Esophagus squamous epithelium (tissue), 5 donors: ENCODE measurements around the gene ALPL. TPM values are rescaled to one million over a fixed set of nuclear protein-coding genes. Genes with fewer than 3 reads are reported as not detected.

Source experiments
- DNase-seq: peaks from one replicate; lab custom pipeline; 2025; lab: John Stamatoyannopoulos, UW
- H3K27ac ChIP-seq, 4 donors: fragments of 200-600 bp; sonication (generic); one replicate each; pipeline ENCODE4 v1.5.1; 2016 to 2019; ENCODE audit warnings: mild to moderate bottlenecking in 1 of 4
- H3K27me3 ChIP-seq, 4 donors: fragments of 200-600 bp; sonication (generic); 1 replicate in 3 of 4; 2 replicates in 1 of 4; pipeline versions ENCODE4 v1.5.1 to v1.6.0; 2017 to 2021; ENCODE audit warnings: antibody characterized with exemption in 1 of 4
- H3K36me3 ChIP-seq, 3 donors: fragments of 200-600 bp; sonication (generic); one replicate each; pipeline ENCODE4 v1.5.1; 2016 to 2019
- H3K4me1 ChIP-seq, 3 donors: fragments of 200-600 bp; sonication (generic); one replicate each; pipeline ENCODE4 v1.5.1; 2017 to 2019
- H3K4me3 ChIP-seq, 4 donors: fragments of 200-600 bp; sonication (generic); 1 replicate in 3 of 4; 2 replicates in 1 of 4; pipeline ENCODE4 v1.5.1; 2016 to 2019; ENCODE audit warnings: mild to moderate bottlenecking in 2 of 4, moderate library complexity in 1 of 4
- H3K9me3 ChIP-seq, 3 donors: fragments of 200-600 bp; sonication (generic); one replicate each; pipeline ENCODE4 v1.5.1; 2016 to 2019
- POLR2A ChIP-seq, 4 donors: fragments of 450-650 bp; IDR thresholded peaks; one replicate each; pipeline ENCODE4 v1.6.1; 2017; ENCODE audit warnings: antibody characterized with exemption in 4 of 4, mild to moderate bottlenecking in 4 of 4, moderate library complexity in 3 of 4
- WGBS, 2 donors: methylation state at CpG; one replicate each; pipeline ENCODE4 v1.1.5; 2018; 5-methylcytosine and 5-hydroxymethylcytosine counted together
- intact Hi-C: fragments of 100-400 bp; cut with DNase I; formaldehyde crosslinking; loops from one replicate; pipeline ENCODE4 v1.15.0; 2022
- total RNA-seq, 4 donors: library from RNA; depleted of rRNA; stranded (reverse); fragments of >200 nt; gene quantifications; one replicate each; pipeline ENCODE4 v1.1.0, GENCODE V29; 2016
- TF ChIP-seq, protein P1 (sequence below), 6 experiments: fragments of 450-650 bp in 4 of 6; fragments of 200-600 bp in 2 of 6; sonication (generic) in 2 of 6; IDR thresholded peaks; one replicate each; pipeline ENCODE4 v1.5.1; 2016 to 2019; ENCODE audit warnings: antibody characterized with exemption in 6 of 6, mild to moderate bottlenecking in 4 of 6, moderate library complexity in 4 of 6
- donor health status: DM: yes; HTN: yes; CAD: no.

The ALPL gene
- total RNA-seq, 4 donors from 2014 or later: 3.2 to 6.4 (median 4.7) TPM

DNA sequence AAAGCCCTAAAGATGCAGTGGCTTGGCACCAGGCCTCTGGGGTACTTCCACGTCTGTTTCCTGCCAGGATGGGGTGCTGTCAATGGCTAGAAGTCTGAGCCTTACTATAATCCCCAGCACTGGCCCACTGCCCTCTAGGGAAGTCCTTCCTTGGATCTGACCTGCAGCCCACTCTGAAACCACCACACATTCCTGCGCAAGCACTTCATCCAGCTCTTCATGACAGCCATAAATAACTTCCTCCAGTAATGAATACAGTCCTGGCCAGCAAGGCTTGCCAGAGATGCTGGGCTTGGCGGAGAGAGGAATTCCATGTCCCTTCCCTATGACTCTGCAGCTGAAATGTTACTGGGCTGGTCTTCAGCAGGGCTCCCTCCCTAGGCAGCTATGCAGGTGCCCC, 32.6 kb downstream of the ALPL start:
- Histone ChIP-seq H3K27ac (no peak overlapping the region), H3K36me3 (no peaks in the 10 kb centered on the region), H3K27me3 (peaks cover 0 to 38% (median 0%) of the 10 kb centered on the region in 4 donors), H3K9me3 (no peaks in the 10 kb centered on the region), H3K4me1 (peaks cover 0 to 23% (median 0%) of the 10 kb centered on the region in 3 donors), H3K4me3 (no peak overlapping the region)
- no peak for TF ChIP-seq POLR2A (IDR thresholded peaks at IDR 0.05)
- TF ChIP-seq, protein P1, sequence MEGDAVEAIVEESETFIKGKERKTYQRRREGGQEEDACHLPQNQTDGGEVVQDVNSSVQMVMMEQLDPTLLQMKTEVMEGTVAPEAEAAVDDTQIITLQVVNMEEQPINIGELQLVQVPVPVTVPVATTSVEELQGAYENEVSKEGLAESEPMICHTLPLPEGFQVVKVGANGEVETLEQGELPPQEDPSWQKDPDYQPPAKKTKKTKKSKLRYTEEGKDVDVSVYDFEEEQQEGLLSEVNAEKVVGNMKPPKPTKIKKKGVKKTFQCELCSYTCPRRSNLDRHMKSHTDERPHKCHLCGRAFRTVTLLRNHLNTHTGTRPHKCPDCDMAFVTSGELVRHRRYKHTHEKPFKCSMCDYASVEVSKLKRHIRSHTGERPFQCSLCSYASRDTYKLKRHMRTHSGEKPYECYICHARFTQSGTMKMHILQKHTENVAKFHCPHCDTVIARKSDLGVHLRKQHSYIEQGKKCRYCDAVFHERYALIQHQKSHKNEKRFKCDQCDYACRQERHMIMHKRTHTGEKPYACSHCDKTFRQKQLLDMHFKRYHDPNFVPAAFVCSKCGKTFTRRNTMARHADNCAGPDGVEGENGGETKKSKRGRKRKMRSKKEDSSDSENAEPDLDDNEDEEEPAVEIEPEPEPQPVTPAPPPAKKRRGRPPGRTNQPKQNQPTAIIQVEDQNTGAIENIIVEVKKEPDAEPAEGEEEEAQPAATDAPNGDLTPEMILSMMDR (IDR thresholded peaks at IDR 0.05): no peak
- 46 to 60% methylated on average over 2 to 3 of the region's 3 CpGs for WGBS, 2 donors
- no peak for DNase-seq
- intact Hi-C loops: no loop called here

DNA sequence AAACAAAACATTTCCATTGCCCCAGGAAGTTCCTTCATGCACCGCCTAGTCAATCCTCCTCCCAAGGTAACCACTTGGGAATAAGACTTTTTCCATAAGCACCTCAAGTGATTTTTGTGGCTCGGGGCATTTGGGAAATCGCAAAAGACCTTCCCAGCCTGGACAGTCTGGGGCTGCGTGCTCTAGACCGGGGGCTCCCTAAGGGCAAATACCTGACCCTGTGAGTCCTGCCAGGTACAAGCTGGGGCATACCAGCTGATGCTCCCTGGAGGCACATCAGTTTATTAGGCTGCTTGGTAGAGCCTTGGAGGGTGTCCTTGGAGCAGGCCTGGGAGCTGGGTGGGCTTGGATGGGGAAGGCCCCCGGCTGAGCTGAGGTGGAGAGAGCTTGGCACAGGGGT, 34.4 kb downstream of the ALPL start:
- Histone ChIP-seq H3K27ac (no peak overlapping the region), H3K4me1 (peaks cover 0 to 9% (median 0%) of the 10 kb centered on the region in 3 donors), H3K36me3 (no peaks in the 10 kb centered on the region), H3K4me3 (no peak overlapping the region), H3K9me3 (no peaks in the 10 kb centered on the region), H3K27me3 (peaks cover 0 to 33% (median 0%) of the 10 kb centered on the region in 4 donors)
- intact Hi-C loops: no loop called here
- TF ChIP-seq POLR2A (IDR thresholded peaks at IDR 0.05): no peak
- TF ChIP-seq, protein P1 (IDR thresholded peaks at IDR 0.05): no peak
- no peak for DNase-seq
- 29 to 61% methylated on average over 6 of the region's 6 CpGs for WGBS, 2 donors

DNA sequence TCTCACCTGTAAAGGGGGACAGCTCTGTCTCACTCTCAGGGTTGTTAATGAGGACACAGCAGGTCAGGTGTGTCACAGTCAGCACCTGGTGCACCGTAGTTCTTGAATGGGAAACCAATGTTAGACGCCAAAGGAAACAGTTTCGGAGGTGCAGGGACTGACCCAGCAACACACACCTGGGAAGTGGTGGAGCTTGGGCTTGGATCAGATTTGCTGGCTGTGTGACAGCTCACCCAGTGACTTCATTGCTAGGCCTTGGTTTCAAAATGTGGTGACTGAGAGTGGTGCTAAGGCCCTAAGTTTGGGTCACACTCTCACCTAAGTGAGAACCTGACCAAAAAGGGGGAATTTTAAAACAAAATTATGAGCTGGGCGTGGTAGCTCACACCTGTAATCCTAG, 34.9 kb downstream of the ALPL start:
- intact Hi-C loops: no loop called here
- H3K36me3 ChIP-seq: no peaks in the 10 kb centered on the region
- DNase-seq: no peak
- H3K4me1 ChIP-seq: peaks cover 0 to 9% (median 0%) of the 10 kb centered on the region in 3 donors
- H3K4me3 ChIP-seq: no peak overlapping the region
- no peak overlapping the region for H3K27ac ChIP-seq
- TF ChIP-seq, protein P1 (IDR thresholded peaks at IDR 0.05): no peak
- TF ChIP-seq POLR2A (IDR thresholded peaks at IDR 0.05): no peak
- 54 to 88% methylated on average over 3 to 4 of the region's 4 CpGs for WGBS, 2 donors
- no peaks in the 10 kb centered on the region for H3K9me3 ChIP-seq
- H3K27me3 ChIP-seq: peaks cover 0 to 36% (median 0%) of the 10 kb centered on the region in 4 donors

DNA sequence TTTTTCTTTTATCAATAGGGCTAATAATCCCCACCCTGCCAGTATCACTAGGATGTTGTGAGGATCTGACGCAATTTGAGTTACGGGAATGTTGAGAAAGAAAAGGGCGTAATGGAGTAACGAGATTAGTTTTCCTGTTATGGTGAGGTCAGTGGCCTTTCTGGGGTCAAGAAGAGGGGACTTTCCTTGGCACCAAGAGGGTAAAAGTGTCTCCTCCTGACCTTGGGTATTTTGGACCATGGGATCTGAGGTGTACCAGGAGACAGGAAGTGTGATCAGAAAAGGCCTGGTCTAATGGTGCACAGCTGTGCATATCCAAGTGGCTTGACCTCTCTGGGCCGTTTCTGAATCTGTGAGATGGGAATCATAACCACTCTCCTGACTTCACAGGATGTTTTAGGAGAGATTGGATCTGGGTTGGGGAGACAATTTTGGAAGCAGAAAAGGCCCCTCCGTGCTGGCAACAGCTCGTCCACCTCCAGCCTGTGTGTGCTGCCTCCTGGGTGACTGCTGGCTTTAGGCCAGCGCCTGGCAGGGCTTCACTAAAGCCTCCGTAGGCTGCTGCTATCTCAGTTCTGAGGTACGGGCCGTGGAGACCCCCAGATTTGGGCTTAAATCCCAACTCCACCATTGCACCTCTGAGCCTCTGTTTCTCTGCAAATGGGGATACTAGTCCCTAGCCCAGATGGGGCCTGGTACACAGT, 37.1 kb downstream of the ALPL start:
- WGBS, 2 donors: 61 to 78% methylated on average over 7 to 10 of the region's 11 CpGs
- peaks cover 0 to 38% (median 0%) of the 10 kb centered on the region in 4 donors for H3K27me3 ChIP-seq
- TF ChIP-seq POLR2A (IDR thresholded peaks at IDR 0.05): no peak
- TF ChIP-seq, protein P1 (IDR thresholded peaks at IDR 0.05): no peak

DNA sequence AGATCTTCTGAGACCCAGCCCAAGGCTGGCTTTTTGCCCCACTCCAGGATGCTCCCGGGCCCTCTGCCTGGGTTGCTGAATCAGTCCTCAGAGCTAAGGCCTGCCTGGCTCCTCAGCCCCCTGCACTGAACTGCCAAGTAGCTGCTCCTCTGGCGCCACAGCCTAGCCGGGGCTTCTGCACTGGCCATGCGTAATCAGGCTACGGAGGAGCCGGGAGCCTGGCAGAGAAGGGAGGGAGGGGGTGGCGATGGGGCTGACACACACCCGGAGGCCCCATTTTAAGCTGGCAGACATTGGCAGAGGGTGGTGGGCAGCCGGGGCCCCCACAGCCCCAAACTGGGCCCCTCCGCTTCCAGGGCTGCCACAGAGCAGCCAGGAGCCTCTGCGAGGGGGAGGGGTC, 38.7 kb downstream of the ALPL start:
- H3K4me3 ChIP-seq: no peak overlapping the region
- TF ChIP-seq, protein P1 (IDR thresholded peaks at IDR 0.05): no peak
- TF ChIP-seq POLR2A (IDR thresholded peaks at IDR 0.05): no peak
- 86% methylated on average over 2 of the region's 11 CpGs; no CpG with 5 or more reads in 1 of the 2 donors for WGBS, 2 donors
- peaks cover 0 to 33% (median 0%) of the 10 kb centered on the region in 4 donors for H3K27me3 ChIP-seq
- no peak for DNase-seq
- H3K27ac ChIP-seq: no peak overlapping the region
- intact Hi-C loops: no loop called here
- no peaks in the 10 kb centered on the region for H3K4me1 ChIP-seq
- no peaks in the 10 kb centered on the region for H3K9me3 ChIP-seq
- no peaks in the 10 kb centered on the region for H3K36me3 ChIP-seq

More for the DNA sequence above, 37.1 kb downstream of the ALPL start:
- intact Hi-C loops: no loop called here
- Histone ChIP-seq H3K4me1 (no peaks in the 10 kb centered on the region), H3K9me3 (no peaks in the 10 kb centered on the region), H3K4me3 (no peak overlapping the region), H3K36me3 (no peaks in the 10 kb centered on the region), H3K27ac (no peak overlapping the region)
- no peak for DNase-seq
